Nephron (organoid): Measurements from ENCODE around the gene DRGX.

Experiments
- H3K27ac Mint-ChIP-seq, 3 experiments: 2 replicates each; pipeline ENCODE4 v1.8.0; 2020; ENCODE audit warnings: mixed read lengths in 3 of 3, mild to moderate bottlenecking in 2 of 3, moderate library complexity in 1 of 3
- H3K27me3 Mint-ChIP-seq: 2 replicates; pipeline ENCODE4 v1.8.0; 2021; ENCODE audit warnings: low read depth, mild to moderate bottlenecking, moderate library complexity, mixed read lengths
- H3K36me3 Mint-ChIP-seq: 2 replicates; pipeline ENCODE4 v1.8.0; 2020; ENCODE audit warnings: low read depth, mixed read lengths
- H3K4me1 Mint-ChIP-seq: 2 replicates; pipeline ENCODE4 v1.8.0; 2020; ENCODE audit warnings: mixed read lengths
- H3K4me3 Mint-ChIP-seq, 3 experiments: 2 replicates each; pipeline ENCODE4 v1.8.0; 2020; ENCODE audit warnings: mild to moderate bottlenecking in 3 of 3, mixed read lengths in 3 of 3, moderate library complexity in 2 of 3
- H3K9me3 Mint-ChIP-seq: 2 replicates; pipeline ENCODE4 v1.8.0; 2020; ENCODE audit warnings: mixed read lengths
- TF ChIP-seq, protein P1 (sequence below), 3 experiments: fragments of 200-600 bp; sonication (generic); IDR thresholded peaks; one replicate each; pipeline ENCODE4 v1.5.0; 2021; ENCODE audit warnings: antibody characterized with exemption in 3 of 3; ENCODE audit not compliant: unreplicated experiment in 3 of 3

The DRGX gene

GRCh38 chr10:49321021-49321420 lies 74.9 kb downstream of the DRGX start:
- Mint-ChIP-seq H3K27me3 (peaks cover 17% of the 10 kb centered on the region), H3K27ac (no peak overlapping the region), H3K4me3 (no peak overlapping the region), H3K4me1 (peaks cover 4% of the 10 kb centered on the region), H3K9me3 (no peaks in the 10 kb centered on the region), H3K36me3 (no peaks in the 10 kb centered on the region)
- TF ChIP-seq, protein P1, sequence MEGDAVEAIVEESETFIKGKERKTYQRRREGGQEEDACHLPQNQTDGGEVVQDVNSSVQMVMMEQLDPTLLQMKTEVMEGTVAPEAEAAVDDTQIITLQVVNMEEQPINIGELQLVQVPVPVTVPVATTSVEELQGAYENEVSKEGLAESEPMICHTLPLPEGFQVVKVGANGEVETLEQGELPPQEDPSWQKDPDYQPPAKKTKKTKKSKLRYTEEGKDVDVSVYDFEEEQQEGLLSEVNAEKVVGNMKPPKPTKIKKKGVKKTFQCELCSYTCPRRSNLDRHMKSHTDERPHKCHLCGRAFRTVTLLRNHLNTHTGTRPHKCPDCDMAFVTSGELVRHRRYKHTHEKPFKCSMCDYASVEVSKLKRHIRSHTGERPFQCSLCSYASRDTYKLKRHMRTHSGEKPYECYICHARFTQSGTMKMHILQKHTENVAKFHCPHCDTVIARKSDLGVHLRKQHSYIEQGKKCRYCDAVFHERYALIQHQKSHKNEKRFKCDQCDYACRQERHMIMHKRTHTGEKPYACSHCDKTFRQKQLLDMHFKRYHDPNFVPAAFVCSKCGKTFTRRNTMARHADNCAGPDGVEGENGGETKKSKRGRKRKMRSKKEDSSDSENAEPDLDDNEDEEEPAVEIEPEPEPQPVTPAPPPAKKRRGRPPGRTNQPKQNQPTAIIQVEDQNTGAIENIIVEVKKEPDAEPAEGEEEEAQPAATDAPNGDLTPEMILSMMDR (IDR thresholded peaks at IDR 0.05; ENCODE audit: unreplicated experiment in 3 of 3), result no peak

GRCh38 chr10:49320191-49320590 lies 75.7 kb downstream of the DRGX start:
- no peaks in the 10 kb centered on the region for H3K9me3 Mint-ChIP-seq
- H3K4me3 Mint-ChIP-seq, result no peak overlapping the region

GRCh38 chr10:49319206-49319605 lies 76.7 kb downstream of the DRGX start:
- Mint-ChIP-seq H3K4me1 (peaks cover 4% of the 10 kb centered on the region), H3K27me3 (peaks cover 11% of the 10 kb centered on the region), H3K4me3 (no peak overlapping the region), H3K36me3 (no peaks in the 10 kb centered on the region), H3K9me3 (no peaks in the 10 kb centered on the region), H3K27ac (no peak overlapping the region)
- TF ChIP-seq, protein P1 (IDR thresholded peaks at IDR 0.05; ENCODE audit: unreplicated experiment in 3 of 3), result no peak

More at GRCh38 chr10:49320191-49320590, 75.7 kb downstream of the DRGX start:
- no peaks in the 10 kb centered on the region for H3K36me3 Mint-ChIP-seq
- H3K27ac Mint-ChIP-seq, result no peak overlapping the region
- TF ChIP-seq, protein P1 (IDR thresholded peaks at IDR 0.05; ENCODE audit: unreplicated experiment in 3 of 3), result no peak
- H3K4me1 Mint-ChIP-seq, result peaks cover 4% of the 10 kb centered on the region
- peaks cover 17% of the 10 kb centered on the region for H3K27me3 Mint-ChIP-seq

- no peak overlapping the region for H3K4me3 Mint-ChIP-seq
- no peak overlapping the region for H3K27ac Mint-ChIP-seq
- peaks cover 10% of the 10 kb centered on the region for H3K27me3 Mint-ChIP-seq
- TF ChIP-seq, protein P1 (IDR thresholded peaks at IDR 0.05; ENCODE audit: unreplicated experiment in 3 of 3), result no peak
- no peaks in the 10 kb centered on the region for H3K9me3 Mint-ChIP-seq
- no peaks in the 10 kb centered on the region for H3K36me3 Mint-ChIP-seq
- peaks cover 4% of the 10 kb centered on the region for H3K4me1 Mint-ChIP-seq
Measured at GRCh38 chr10:49318755-49319154, 77.1 kb downstream of the DRGX start.

DNA sequence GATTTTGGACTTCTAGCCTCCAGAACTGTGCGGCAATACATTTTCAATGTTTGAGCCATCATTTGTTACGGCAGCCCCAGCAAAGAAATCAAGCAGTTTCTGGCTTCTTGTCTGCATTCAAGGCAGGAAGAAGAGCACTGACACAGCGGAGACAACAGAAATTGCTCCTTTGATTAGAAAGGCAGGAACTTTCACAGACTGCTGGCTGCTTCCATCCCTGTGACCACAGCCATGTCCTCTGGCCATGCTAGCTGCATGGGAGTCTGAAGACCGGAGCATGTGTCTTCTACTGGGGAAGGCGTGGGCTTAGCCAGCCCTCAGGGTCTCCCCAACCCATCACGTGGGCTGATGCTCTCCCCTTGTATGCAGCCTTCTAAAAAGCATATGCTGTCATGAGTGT lies 77.9 kb downstream of the DRGX start:
- H3K4me3 Mint-ChIP-seq, result no peak overlapping the region
- H3K27ac Mint-ChIP-seq, result no peak overlapping the region
- TF ChIP-seq, protein P1 (IDR thresholded peaks at IDR 0.05; ENCODE audit: unreplicated experiment in 3 of 3), result no peak
- H3K27me3 Mint-ChIP-seq, result peaks cover 10% of the 10 kb centered on the region
- no peaks in the 10 kb centered on the region for H3K36me3 Mint-ChIP-seq
- H3K4me1 Mint-ChIP-seq, result peaks cover 4% of the 10 kb centered on the region
- no peaks in the 10 kb centered on the region for H3K9me3 Mint-ChIP-seq

GRCh38 chr10:49314806-49315205 lies 81.1 kb downstream of the DRGX start:
- Mint-ChIP-seq H3K9me3 (no peaks in the 10 kb centered on the region), H3K36me3 (no peaks in the 10 kb centered on the region)

More at GRCh38 chr10:49314806-49315205, 81.1 kb downstream of the DRGX start:
- no peak overlapping the region for H3K4me3 Mint-ChIP-seq
- TF ChIP-seq, protein P1 (IDR thresholded peaks at IDR 0.05; ENCODE audit: unreplicated experiment in 3 of 3), result no peak
- H3K27ac Mint-ChIP-seq, result no peak overlapping the region
- H3K27me3 Mint-ChIP-seq, result peaks cover 7% of the 10 kb centered on the region
- H3K4me1 Mint-ChIP-seq, result no peaks in the 10 kb centered on the region
